ENCODE data around the gene PI4KB. TPM values are rescaled to one million over a fixed set of nuclear protein-coding genes. Genes with fewer than 3 reads are reported as not detected.

The PI4KB gene
- total RNA-seq, 1 experiment from 2014 or later: 52.7 TPM

DNA sequence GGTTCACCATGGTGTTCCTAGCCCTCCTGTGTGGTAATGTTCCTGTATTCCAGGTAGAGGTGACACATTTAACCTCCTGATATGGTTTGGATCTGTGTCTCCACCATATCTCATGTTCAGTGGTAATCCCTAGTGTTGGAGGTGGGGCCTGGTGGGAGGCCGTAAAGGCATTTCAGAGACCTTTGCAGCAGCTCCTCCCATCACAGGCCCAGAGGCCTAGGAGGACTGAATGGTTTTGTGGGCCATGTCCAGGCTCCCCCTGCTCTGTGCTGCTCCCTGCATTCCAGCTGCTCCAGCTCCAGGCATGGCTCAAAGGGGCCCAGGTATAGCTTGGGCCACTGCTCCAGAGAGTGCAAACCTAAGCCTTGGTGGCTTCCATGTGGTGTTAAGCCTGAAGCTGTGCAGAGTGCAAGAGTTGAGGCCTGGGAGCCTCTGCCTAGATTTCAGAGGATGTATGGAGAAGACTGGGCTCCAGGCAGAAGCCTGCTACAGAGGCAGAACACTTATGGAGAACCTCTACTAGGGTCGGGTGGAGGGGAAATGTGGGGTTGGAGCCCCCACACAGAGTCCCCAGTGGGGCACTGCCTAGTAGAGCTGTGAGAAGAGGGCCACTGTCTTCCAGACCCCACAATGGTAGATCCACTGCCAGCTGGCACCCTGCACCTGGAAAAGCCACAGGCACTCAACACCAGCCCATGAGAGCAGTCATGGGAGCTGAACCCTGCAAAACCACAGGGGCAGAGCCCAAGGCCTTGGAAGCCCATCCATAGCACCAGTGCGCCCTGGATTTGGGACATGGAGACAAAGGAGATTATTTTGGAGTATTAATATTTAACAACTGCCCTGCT is 35.3 kb upstream of the PI4KB start:
- POLR2A ChIA-PET: no interaction called here
- no peaks in the 10 kb centered on the region for H3K27me3 ChIP-seq (ENCODE audit: control insufficient read depth, insufficient read depth, low read length)
- no peak overlapping the region for H3K4me3 ChIP-seq (ENCODE audit: low read depth in 2 of 2, low read length in 2 of 2)
- ATAC-seq: no peak
- no peaks in the 10 kb centered on the region for H3K36me3 ChIP-seq (ENCODE audit: control insufficient read depth, insufficient read depth, low read length)
- in situ Hi-C loops (cut with HindIII; ENCODE audit: low pct_unique_long_range_greater_than_20kb, low sequenced_read_pairs): no loop called here
- no peak overlapping the region for H3K27ac ChIP-seq (ENCODE audit: low read length)
- intact Hi-C loops (cut with micrococcal nuclease; ENCODE audit: unreplicated experiment): no loop called here
- BruUV-seq (replicated peaks): no TSS peak
- no peaks in the 10 kb centered on the region for H3K4me1 ChIP-seq (ENCODE audit: control insufficient read depth, insufficient read depth, low read length)
- no peak for DNase-seq (ENCODE audit: low read depth, low spot score)
- TF ChIP-seq SIN3A (IDR thresholded peaks at IDR 0.05; ENCODE audit: borderline replicate concordance, insufficient read depth, low read depth, low read length): no peak
- no peak for TF ChIP-seq POLR2AphosphoS5 (IDR thresholded peaks at IDR 0.05; ENCODE audit: low read depth, low read length)
- no peak for TF ChIP-seq TCF7L2 (IDR thresholded peaks at IDR 0.05; ENCODE audit: low read depth, low read length)
- TF ChIP-seq, protein P1, sequence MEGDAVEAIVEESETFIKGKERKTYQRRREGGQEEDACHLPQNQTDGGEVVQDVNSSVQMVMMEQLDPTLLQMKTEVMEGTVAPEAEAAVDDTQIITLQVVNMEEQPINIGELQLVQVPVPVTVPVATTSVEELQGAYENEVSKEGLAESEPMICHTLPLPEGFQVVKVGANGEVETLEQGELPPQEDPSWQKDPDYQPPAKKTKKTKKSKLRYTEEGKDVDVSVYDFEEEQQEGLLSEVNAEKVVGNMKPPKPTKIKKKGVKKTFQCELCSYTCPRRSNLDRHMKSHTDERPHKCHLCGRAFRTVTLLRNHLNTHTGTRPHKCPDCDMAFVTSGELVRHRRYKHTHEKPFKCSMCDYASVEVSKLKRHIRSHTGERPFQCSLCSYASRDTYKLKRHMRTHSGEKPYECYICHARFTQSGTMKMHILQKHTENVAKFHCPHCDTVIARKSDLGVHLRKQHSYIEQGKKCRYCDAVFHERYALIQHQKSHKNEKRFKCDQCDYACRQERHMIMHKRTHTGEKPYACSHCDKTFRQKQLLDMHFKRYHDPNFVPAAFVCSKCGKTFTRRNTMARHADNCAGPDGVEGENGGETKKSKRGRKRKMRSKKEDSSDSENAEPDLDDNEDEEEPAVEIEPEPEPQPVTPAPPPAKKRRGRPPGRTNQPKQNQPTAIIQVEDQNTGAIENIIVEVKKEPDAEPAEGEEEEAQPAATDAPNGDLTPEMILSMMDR (IDR thresholded peaks at IDR 0.05): no peak
- TF ChIP-seq, protein P2, sequence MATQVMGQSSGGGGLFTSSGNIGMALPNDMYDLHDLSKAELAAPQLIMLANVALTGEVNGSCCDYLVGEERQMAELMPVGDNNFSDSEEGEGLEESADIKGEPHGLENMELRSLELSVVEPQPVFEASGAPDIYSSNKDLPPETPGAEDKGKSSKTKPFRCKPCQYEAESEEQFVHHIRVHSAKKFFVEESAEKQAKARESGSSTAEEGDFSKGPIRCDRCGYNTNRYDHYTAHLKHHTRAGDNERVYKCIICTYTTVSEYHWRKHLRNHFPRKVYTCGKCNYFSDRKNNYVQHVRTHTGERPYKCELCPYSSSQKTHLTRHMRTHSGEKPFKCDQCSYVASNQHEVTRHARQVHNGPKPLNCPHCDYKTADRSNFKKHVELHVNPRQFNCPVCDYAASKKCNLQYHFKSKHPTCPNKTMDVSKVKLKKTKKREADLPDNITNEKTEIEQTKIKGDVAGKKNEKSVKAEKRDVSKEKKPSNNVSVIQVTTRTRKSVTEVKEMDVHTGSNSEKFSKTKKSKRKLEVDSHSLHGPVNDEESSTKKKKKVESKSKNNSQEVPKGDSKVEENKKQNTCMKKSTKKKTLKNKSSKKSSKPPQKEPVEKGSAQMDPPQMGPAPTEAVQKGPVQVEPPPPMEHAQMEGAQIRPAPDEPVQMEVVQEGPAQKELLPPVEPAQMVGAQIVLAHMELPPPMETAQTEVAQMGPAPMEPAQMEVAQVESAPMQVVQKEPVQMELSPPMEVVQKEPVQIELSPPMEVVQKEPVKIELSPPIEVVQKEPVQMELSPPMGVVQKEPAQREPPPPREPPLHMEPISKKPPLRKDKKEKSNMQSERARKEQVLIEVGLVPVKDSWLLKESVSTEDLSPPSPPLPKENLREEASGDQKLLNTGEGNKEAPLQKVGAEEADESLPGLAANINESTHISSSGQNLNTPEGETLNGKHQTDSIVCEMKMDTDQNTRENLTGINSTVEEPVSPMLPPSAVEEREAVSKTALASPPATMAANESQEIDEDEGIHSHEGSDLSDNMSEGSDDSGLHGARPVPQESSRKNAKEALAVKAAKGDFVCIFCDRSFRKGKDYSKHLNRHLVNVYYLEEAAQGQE (IDR thresholded peaks at IDR 0.05; ENCODE audit: insufficient read depth in 1 of 2, low read depth in 2 of 2, low read length in 1 of 2): no peak
- peaks cover 5% of the 10 kb centered on the region; the same call in 1 of the 2 replicates for H3K9me3 ChIP-seq (ENCODE audit: control insufficient read depth, insufficient read depth, low read depth, low read length)
- CTCF ChIA-PET: interaction anchor here (1.2 kb wide), 1 partner anchor 19 kb away, joined by 3 read pairs; no protein-coding TSS in a partner anchor

DNA sequence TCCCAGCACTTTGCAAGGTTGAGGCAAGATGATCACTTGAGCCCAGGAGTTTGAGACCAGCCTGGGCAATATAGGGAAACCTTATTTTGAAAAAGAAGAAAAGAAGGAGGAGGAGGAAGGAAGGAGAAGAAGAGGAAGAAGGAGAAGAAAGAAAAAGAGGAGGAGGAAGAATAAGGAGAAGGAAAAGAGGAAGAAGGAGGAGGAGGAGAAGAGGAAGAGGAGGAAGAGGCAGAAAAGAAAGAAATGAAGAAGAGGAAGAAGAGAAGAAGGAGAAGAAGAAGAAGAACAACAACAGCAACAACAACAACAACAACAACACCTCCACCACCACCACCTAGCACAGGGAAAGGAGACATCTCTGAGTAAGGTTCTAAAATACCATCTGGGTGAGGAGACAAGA is 34.7 kb upstream of the PI4KB start:
- intact Hi-C loops (cut with micrococcal nuclease; ENCODE audit: unreplicated experiment): no loop called here
- no TSS peak for BruUV-seq (replicated peaks)
- Histone ChIP-seq H3K27ac (ENCODE audit: low read length) (no peak overlapping the region), H3K36me3 (ENCODE audit: control insufficient read depth, insufficient read depth, low read length) (no peaks in the 10 kb centered on the region), H3K4me3 (ENCODE audit: low read depth in 2 of 2, low read length in 2 of 2) (no peak overlapping the region), H3K27me3 (ENCODE audit: control insufficient read depth, insufficient read depth, low read length) (no peaks in the 10 kb centered on the region), H3K4me1 (ENCODE audit: control insufficient read depth, insufficient read depth, low read length) (no peaks in the 10 kb centered on the region), H3K9me3 (ENCODE audit: control insufficient read depth, insufficient read depth, low read depth, low read length) (peaks cover 5% of the 10 kb centered on the region; the same call in 1 of the 2 replicates)
- ATAC-seq (no peak), DNase-seq (ENCODE audit: low read depth, low spot score) (no peak)
- ChIA-PET CTCF (interaction anchor here (1.2 kb wide), 1 partner anchor 18 kb away, joined by 3 read pairs; no protein-coding TSS in a partner anchor), POLR2A (no interaction called here)
- TF ChIP-seq SIN3A (IDR thresholded peaks at IDR 0.05; ENCODE audit: borderline replicate concordance, insufficient read depth, low read depth, low read length) (no peak), POLR2AphosphoS5 (IDR thresholded peaks at IDR 0.05; ENCODE audit: low read depth, low read length) (no peak), TCF7L2 (IDR thresholded peaks at IDR 0.05; ENCODE audit: low read depth, low read length) (no peak)
- TF ChIP-seq, protein P2 (IDR thresholded peaks at IDR 0.05; ENCODE audit: insufficient read depth in 1 of 2, low read depth in 2 of 2, low read length in 1 of 2): no peak
- TF ChIP-seq, protein P1 (IDR thresholded peaks at IDR 0.05): no peak
- in situ Hi-C loops (cut with HindIII; ENCODE audit: low pct_unique_long_range_greater_than_20kb, low sequenced_read_pairs): no loop called here
